Sigmoid colon (tissue), 7 donors: ENCODE measurements around the gene RHO. TPM values are rescaled to one million over a fixed set of nuclear protein-coding genes. Genes with fewer than 3 reads are reported as not detected.
"Not testable (repeated sequence)": the region's sequence is repeated elsewhere in the genome, so short reads cannot be mapped to it uniquely, and the experiment has no call there.

Source experiments
- DNase-seq: peaks from one replicate; pipeline ENCODE4 v3.0.0-alpha.2; 2019
- H3K27ac ChIP-seq, 4 donors: fragments of 200-600 bp; sonication (generic); one replicate each; pipeline ENCODE4 v1.5.1; 2016 to 2019; ENCODE audit warnings: mild to moderate bottlenecking in 1 of 4
- H3K27me3 ChIP-seq, 3 donors: fragments of 200-600 bp; sonication (generic); one replicate each; pipeline ENCODE4 v1.5.1; 2019; ENCODE audit warnings: mild to moderate bottlenecking in 1 of 3
- H3K36me3 ChIP-seq, 4 donors: fragments of 200-600 bp; sonication (generic); one replicate each; pipeline ENCODE4 v1.5.1; 2016 to 2019
- H3K4me1 ChIP-seq, 4 donors: fragments of 200-600 bp; sonication (generic); one replicate each; pipeline ENCODE4 v1.5.1; 2017 to 2019
- H3K4me3 ChIP-seq, 4 donors: fragments of 200-600 bp; sonication (generic); one replicate each; pipeline ENCODE4 v1.5.1; 2017 to 2019; ENCODE audit warnings: mild to moderate bottlenecking in 2 of 4, moderate library complexity in 1 of 4
- H3K9me3 ChIP-seq, 4 donors: fragments of 200-600 bp in 3 of 4; sonication (generic) in 3 of 4; one replicate each; pipeline versions ENCODE4 v1.5.1 to v1.6.1; 2013 to 2019
- CTCF ChIP-seq, 4 experiments: fragments of 450-650 bp in 3 of 4; fragments of 200-600 bp in 1 of 4; IDR thresholded peaks; one replicate each; pipeline ENCODE4 v1.5.1; 2016 to 2019; ENCODE audit warnings: antibody characterized with exemption in 4 of 4, mild to moderate bottlenecking in 3 of 4, moderate library complexity in 2 of 4
- EP300 ChIP-seq, 4 donors: sonication (generic); formaldehyde crosslinking; IDR thresholded peaks; one replicate each; pipeline ENCODE4 v1.6.1; 2017; ENCODE audit warnings: antibody characterized with exemption in 4 of 4
- POLR2A ChIP-seq, 2 donors: fragments of 450-650 bp; IDR thresholded peaks; one replicate each; pipeline ENCODE4 v1.6.1; 2016; ENCODE audit warnings: antibody characterized with exemption in 2 of 2, mild to moderate bottlenecking in 2 of 2, moderate library complexity in 2 of 2
- POLR2AphosphoS5 ChIP-seq, 4 donors: sonication (generic); formaldehyde crosslinking; IDR thresholded peaks; one replicate each; pipeline ENCODE4 v1.6.1; 2017; ENCODE audit warnings: antibody characterized with exemption in 4 of 4
- WGBS, 2 donors: extraction: QIAGEN DNeasy Blood & Tissue Kit; methylation state at CpG; one replicate each; pipeline ENCODE4 v1.1.7; 2013; 5-methylcytosine and 5-hydroxymethylcytosine counted together
- intact Hi-C: fragments of 100-400 bp; cut with DNase I; formaldehyde crosslinking; loops from one replicate; pipeline ENCODE4 v1.15.1; 2023
- polyA plus RNA-seq, 3 donors: library from polyadenylated mRNA; stranded (reverse); fragments of 200-250 nt; gene quantifications; one replicate each; pipeline ENCODE4 v1.2.3, GENCODE V29; 2013
- total RNA-seq, 4 donors: library from RNA; depleted of rRNA; stranded (reverse); fragments of >200 nt; gene quantifications; one replicate each; pipeline ENCODE4 v1.1.0, GENCODE V29; 2016
- donor health status: healthy with polysubstance abuse.
- donor health status: Bipolar disorder and iron deficiency.
- donor health status: healthy.

RHO gene
- not detected for total RNA-seq
- polyA plus RNA-seq, result not detected

- TF ChIP-seq CTCF (IDR thresholded peaks at IDR 0.05), result no peak
- no peak for TF ChIP-seq POLR2AphosphoS5 (IDR thresholded peaks at IDR 0.05)
- TF ChIP-seq EP300 (IDR thresholded peaks at IDR 0.05), result no peak
- no peak for TF ChIP-seq POLR2A (IDR thresholded peaks at IDR 0.05)
- no peaks in the 10 kb centered on the region for H3K36me3 ChIP-seq
- H3K9me3 ChIP-seq, result no peaks in the 10 kb centered on the region
- WGBS, 2 donors, result 94 to 95% methylated on average over 18 of the region's 18 CpGs
- no peak within 1 kb of the TSS for H3K27ac ChIP-seq
- no peak within 1 kb of the TSS for H3K4me3 ChIP-seq
- intact Hi-C loops, result no loop called here
- H3K4me1 ChIP-seq, result no peaks in the 10 kb centered on the region
- DNase-seq, result no peak
- H3K27me3 ChIP-seq, result no peaks in the 10 kb centered on the region
Measured at GRCh38 chr3:129528589-129529100, at the start of gene RHO. RHO (plus strand) TSS chr3:129528639; CDS start chr3:129528734, 95 bp downstream.

- intact Hi-C loops, DNase-seq, H3K4me3 ChIP-seq, H3K9me3 ChIP-seq, H3K27me3 ChIP-seq: not testable (repeated sequence)
- Histone ChIP-seq H3K36me3 (peaks cover 5 to 85% (median 37%) of the 10 kb centered on the region in 4 donors), H3K4me1 (peaks cover 0 to 14% (median 2%) of the 10 kb centered on the region in 4 donors), H3K27ac (peak overlapping the region in 1 of 4 donors; percentile 56)
- WGBS, 2 donors, result 76 to 77% methylated on average over 8 of the region's 11 CpGs
Measured at GRCh38 chr3:129481225-129481765, 47.1 kb upstream of the RHO start.

- peak overlapping the region in 1 of 4 donors; percentile 56 for H3K27ac ChIP-seq
Measured at GRCh38 chr3:129481766-129482332, 46.6 kb upstream of the RHO start.

GRCh38 chr3:129482721-129483120 is 45.7 kb upstream of the RHO start:
- peaks cover 0 to 18% (median 2%) of the 10 kb centered on the region in 4 donors for H3K4me1 ChIP-seq
- no peak for TF ChIP-seq POLR2A (IDR thresholded peaks at IDR 0.05)
- no peak for TF ChIP-seq CTCF (IDR thresholded peaks at IDR 0.05)
- TF ChIP-seq EP300 (IDR thresholded peaks at IDR 0.05), result no peak
- TF ChIP-seq POLR2AphosphoS5 (IDR thresholded peaks at IDR 0.05), result no peak
- DNase-seq, result no peak
- H3K36me3 ChIP-seq, result peaks cover 5 to 80% (median 28%) of the 10 kb centered on the region in 4 donors
- no peak overlapping the region for H3K4me3 ChIP-seq
- 80 to 85% methylated on average over 1 of the region's 1 CpG for WGBS, 2 donors
- intact Hi-C loops, result no loop called here
- no peak overlapping the region for H3K27ac ChIP-seq
- H3K9me3 ChIP-seq, result no peaks in the 10 kb centered on the region
- H3K27me3 ChIP-seq, result no peaks in the 10 kb centered on the region

More at GRCh38 chr3:129481766-129482332, 46.6 kb upstream of the RHO start:
- H3K9me3 ChIP-seq, result no peaks in the 10 kb centered on the region
- TF ChIP-seq CTCF (IDR thresholded peaks at IDR 0.05) (no peak), POLR2AphosphoS5 (IDR thresholded peaks at IDR 0.05) (no peak), EP300 (IDR thresholded peaks at IDR 0.05) (no peak), POLR2A (IDR thresholded peaks at IDR 0.05) (no peak)
- peaks cover 5 to 81% (median 34%) of the 10 kb centered on the region in 4 donors for H3K36me3 ChIP-seq
- no peaks in the 10 kb centered on the region for H3K27me3 ChIP-seq
- no peak overlapping the region for H3K4me3 ChIP-seq
- peaks cover 0 to 18% (median 2%) of the 10 kb centered on the region in 4 donors for H3K4me1 ChIP-seq
- 70 to 87% methylated on average over 12 of the region's 12 CpGs for WGBS, 2 donors
- DNase-seq, result peak; percentile 82
- intact Hi-C loops, result no loop called here

- TF ChIP-seq CTCF (IDR thresholded peaks at IDR 0.05), result no peak
- TF ChIP-seq POLR2A (IDR thresholded peaks at IDR 0.05), result no peak
- no peak for TF ChIP-seq EP300 (IDR thresholded peaks at IDR 0.05)
- no peak for TF ChIP-seq POLR2AphosphoS5 (IDR thresholded peaks at IDR 0.05)
- Histone ChIP-seq H3K4me1 (peaks cover 0 to 18% (median 2%) of the 10 kb centered on the region in 4 donors), H3K27me3 (no peaks in the 10 kb centered on the region), H3K27ac (no peak overlapping the region), H3K4me3 (no peak overlapping the region), H3K36me3 (peaks cover 5 to 75% (median 21%) of the 10 kb centered on the region in 4 donors), H3K9me3 (no peaks in the 10 kb centered on the region)
- no peak for DNase-seq
- intact Hi-C loops, result no loop called here
- 92 to 95% methylated on average over 8 of the region's 8 CpGs for WGBS, 2 donors
Measured at GRCh38 chr3:129483870-129484269, 44.6 kb upstream of the RHO start.

- intact Hi-C loops, result not testable (repeated sequence)
- H3K27ac ChIP-seq, result peak overlapping the region in 3 of 4 donors; percentile 50 to 66 (median 66)
Measured at GRCh38 chr3:129485146-129485545, 43.3 kb upstream of the RHO start.

More at GRCh38 chr3:129485146-129485545, 43.3 kb upstream of the RHO start:
- Histone ChIP-seq H3K36me3 (peaks cover 0 to 62% (median 11%) of the 10 kb centered on the region in 4 donors), H3K4me1 (peaks cover 0 to 18% (median 2%) of the 10 kb centered on the region in 4 donors)
- not testable (repeated sequence) for H3K9me3 ChIP-seq, H3K4me3 ChIP-seq, H3K27me3 ChIP-seq
- peak; percentile 25 for DNase-seq
- WGBS, 2 donors, result 89 to 96% methylated on average over 6 of the region's 6 CpGs
